Activated CD4-positive, CD25-positive, alpha-beta regulatory T cell treated with anti-CD3 and anti-CD28 coated beads, Interleukin-2, amount 50 U/mL, for 16 hours (primary cell): Measurements from ENCODE around the gene MRPL17.

Source experiments
- DNase-seq: peaks from one replicate; pipeline ENCODE4 v3.0.0-alpha.2; 2020; ENCODE audit warnings: low read depth, low spot score

The MRPL17 gene

DNA sequence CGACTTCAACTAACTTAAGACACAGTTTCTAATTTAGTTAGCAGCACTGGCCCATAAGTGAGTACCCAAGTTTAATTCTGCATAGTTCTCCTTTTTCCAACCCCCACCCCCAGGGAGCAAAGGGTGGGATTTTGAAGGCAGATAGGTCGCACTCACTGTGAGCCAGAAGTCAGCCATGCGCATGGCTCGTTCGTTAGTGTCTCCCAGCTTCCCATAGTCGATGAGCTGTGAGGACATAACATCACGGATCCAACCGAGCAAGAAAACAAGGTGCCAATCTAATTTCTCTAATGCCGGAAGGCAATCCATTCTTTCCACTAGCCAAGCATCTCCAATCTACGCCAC is 577 bp downstream of the MRPL17 start:
- no peak for DNase-seq

DNA sequence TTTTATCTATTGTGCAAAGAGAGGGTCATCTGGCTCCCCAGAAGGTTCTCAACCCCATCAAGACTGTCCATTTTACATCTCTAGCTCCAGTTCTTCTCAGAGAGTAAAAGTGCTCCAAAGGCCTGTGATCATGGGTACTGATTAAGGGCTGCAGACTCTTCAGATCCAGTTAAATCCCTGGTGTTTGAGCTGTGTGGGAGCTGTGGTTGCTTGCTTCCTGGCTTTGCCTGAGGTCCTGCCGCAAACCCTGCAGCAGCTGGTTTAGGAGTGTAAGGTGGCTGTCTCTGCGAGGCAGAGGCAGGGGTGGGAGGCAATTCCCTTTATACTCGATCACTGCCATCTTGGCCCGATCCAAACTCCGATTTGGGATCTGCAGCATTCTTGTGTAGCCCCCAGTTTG is 1.2 kb downstream of the MRPL17 start:
- no peak for DNase-seq

DNA sequence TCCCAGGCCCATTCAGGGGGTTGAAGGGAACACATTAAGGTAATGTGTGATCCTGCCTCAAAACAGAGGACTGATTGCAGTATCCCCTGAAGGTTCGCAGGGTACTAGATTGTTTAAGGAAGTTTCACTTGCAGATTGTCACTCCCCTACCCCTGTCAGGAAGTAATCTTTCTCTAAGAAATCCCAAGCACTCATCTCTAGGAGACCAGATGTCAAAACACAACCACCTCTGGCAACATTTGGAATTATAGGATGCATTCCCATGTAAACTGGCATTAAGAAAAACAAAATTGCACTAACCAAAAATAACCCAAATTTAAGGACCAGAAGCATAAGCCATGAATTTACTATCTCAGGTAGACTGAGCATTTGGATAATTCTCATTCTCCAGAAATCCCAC is 1.6 kb downstream of the MRPL17 start:
- DNase-seq, result no peak

DNA sequence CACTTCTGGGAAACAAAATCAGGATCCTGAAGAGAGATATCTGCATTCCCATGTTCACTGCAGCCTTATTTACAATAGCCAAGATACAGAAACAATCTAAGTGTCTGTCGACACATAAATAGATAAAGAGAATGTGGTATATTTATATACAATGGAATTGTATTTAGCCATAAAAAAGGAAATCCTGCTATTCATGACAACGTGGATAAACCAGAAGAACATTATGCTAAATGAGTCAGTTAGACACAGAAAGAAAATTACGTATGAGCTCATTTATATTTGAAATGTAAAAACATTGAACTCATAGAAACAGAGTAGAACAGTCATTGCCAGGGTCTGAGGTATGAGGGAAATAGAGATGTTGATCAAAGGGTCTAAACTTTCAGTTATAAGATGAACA is 6.1 kb downstream of the MRPL17 start:
- DNase-seq, result no peak

DNA sequence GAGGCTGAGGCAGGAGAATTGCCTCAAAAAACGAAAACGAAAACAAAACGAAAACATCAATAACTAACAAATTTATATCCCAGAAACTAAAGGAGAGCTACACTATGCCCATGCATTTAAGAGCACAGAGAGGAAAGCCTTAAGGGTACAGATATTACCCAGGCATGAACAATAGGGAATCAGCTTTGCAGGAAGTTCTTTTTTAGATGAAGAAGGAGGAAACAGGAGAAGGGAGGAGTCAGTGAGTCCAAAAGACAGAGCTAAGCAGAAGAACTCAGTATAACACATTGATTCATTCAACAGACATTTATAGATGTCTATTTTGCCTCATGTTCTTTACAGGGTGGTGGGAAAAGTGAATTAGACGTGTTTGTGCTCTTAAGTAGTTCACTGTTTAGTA is 8.3 kb downstream of the MRPL17 start:
- no peak for DNase-seq

DNA sequence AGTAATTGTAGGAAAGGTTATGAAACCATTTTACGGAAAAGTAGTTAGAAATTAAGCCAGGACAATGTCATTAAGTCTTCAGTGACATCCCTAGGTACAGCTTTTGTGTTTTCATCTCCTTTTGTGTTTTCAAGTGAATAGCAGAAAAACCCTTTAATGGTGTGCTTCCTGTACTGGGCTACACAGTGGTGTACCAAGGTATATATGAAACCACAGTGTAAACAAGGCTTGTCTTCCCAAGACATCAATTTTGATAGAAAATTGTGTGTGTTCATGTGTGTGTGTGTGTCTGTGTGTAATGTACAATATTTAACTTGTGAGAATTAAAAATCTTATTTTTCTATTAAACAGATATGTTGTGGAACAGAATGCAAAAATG is 8.9 kb downstream of the MRPL17 start:
- no peak for DNase-seq

DNA sequence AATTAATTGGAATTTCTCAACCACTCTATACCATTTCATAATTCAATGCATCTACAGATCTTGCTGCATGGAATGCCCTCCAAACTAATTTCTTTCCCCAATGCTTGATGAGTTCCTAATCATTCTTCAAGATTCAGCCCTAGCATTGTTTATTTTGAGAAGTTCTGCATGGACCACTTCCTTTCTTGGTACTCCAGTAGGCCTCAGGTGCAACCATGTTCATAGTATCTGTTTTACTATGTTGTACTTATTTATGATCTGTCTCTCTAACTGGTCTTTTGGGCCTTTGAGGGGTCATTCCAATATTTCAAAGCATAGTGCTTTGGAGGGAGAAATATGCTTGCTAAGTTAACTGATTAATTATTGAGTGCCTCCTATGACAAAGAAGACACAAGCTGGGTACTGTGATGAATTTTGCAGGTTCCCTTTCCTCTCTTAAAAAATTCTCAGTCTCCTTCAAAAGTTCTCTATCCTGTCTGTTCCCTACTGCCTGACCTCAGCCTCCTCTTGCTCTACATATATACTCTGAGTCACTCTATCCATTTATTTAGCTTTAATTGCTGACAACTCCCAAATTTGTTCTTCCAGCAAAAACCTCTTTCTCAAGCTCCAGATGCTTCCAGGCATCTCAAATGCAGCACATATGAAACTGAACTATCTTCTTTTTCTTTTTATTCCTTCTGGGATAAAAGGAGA is 9.5 kb downstream of the MRPL17 start:
- no peak for DNase-seq

DNA sequence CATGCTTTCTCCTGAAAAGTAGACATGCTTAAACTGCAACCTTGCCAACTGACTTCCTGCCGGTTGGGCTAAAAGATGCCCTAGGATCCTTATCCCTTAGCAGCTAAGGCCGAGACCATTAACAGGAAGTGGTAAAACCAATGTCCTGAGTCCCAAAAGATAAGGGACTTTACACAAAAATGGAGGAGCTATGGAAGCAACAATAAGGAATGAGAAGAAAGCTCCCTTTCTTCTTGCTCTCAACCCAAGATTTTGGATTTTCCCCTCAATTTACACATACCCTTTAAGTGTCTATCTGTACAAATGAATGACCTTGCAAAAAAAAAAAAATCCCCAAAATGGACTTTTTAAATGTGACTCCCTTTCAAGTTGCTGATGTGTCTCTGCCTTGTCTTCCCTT is 11.1 kb downstream of the MRPL17 start:
- DNase-seq, result no peak

DNA sequence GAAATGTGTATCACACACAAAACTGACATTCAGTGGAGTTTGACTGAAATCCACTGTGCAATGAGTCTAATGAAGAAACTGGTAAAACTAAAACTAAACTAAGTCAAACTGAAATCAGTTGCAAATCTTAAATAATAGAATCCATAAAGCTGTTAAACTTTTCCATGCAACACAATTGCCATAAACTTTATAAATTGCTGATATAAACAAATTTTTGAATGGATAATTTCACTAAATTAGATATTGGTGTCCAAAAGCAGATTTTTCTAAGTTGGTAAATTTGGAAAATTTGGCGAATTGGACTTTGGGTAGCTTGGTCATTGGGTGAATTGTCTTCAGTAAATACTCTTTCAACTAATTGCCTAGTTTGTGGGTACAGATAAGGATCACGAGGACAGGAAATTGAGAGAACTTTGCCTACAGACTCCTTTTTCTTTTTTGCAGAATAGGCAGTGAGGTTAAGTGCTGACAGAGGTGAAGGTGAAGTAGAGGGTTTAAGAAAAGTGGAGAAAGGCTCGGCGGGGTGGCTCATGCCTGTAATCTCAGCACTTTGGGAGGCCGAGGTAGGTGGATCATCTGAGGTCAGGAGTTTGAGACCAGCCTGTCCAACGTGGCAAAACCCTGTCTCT is 12.8 kb downstream of the MRPL17 start:
- DNase-seq, result no peak

DNA sequence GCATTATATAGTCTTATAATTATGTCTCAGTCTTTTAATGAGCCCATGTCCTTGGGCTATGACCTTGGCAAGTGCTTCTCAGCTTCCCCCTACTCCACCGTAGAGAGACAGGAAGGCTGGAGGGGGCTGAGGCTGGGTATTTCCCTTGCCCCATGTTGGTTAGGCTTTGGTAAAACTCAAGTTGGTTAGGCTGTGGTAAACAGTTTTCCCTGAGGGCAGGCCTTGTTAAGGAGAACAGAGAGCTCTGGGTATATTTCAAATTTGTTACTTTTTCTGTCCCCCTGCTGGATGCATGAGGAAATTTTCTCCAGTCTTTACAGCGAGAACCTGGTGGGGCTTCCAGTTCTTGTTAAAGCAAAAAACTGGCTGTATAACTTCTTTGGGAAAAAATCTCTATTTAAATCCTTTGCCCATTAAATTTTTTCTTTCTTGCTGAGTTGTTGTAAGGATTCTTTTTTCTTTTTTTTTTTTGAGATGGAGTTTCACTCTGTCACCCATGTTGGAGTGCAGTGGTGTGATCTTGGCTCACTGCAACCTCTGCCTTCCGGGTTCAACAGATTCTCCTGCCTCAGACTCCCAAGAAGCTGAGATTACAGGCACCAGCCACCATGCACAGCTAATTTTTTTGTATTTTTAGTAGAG is 15.3 kb downstream of the MRPL17 start:
- DNase-seq, result no peak

DNA sequence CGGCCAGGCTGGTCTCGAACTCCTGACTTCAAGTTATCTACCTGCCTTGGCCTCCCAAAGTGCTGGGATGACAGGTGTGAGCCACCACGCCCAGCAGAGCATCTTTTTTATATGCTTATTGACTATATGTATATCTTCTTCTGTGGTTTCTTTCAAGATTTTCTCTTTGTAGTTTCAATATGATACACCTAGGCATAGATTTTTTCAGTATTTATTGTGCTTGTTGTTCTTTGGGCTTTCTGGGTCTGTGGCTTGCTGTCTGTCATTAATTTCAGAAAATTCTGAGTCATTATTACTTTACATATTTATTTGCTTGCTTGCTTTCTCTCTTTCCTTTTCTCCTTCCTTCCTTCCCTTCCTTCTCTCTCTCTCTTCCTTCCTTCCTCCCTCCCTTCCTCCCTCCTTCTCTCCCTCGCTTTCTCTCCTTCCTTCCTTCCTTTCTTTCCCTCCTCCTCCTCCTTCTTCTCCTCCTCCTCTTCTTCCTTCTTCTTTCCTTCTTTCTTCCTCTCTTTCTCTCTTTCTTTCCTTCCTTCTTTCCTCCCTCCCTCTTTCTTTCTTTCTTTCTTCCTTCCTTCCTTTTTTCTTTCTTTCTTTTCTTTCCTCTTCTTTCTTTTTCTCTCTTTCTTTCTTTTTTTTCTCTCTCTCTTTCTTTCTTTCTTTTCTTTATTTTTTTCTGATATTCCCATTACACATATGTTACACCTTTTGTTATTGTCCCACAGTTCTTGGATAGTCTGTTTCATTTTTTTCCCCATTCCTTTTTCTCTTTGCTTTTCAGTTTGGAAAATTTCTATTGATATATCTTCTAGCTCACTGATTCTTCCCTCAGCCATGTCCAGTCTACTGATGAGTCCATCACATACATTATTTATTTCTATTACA is 16.6 kb downstream of the MRPL17 start:
- DNase-seq, result no peak

DNA sequence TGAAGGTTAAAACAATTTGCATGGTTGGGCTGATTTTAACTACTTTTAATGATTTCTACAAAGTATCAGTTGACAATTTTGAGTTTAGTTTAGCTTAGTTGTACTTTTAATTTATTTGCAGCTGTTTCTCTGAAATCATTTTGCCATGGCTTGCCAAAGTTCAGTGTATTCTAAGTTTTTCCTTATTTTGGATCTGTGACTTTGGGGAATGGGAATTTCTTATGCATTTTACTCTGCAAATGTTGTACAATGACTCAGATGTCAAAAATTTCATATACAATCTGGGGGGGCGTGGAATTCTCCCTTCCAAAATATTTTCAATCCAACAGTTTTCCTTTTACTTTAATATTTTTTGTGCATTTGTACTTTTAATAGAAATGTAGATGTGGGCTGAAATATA is 18.6 kb downstream of the MRPL17 start:
- DNase-seq, result no peak

DNA sequence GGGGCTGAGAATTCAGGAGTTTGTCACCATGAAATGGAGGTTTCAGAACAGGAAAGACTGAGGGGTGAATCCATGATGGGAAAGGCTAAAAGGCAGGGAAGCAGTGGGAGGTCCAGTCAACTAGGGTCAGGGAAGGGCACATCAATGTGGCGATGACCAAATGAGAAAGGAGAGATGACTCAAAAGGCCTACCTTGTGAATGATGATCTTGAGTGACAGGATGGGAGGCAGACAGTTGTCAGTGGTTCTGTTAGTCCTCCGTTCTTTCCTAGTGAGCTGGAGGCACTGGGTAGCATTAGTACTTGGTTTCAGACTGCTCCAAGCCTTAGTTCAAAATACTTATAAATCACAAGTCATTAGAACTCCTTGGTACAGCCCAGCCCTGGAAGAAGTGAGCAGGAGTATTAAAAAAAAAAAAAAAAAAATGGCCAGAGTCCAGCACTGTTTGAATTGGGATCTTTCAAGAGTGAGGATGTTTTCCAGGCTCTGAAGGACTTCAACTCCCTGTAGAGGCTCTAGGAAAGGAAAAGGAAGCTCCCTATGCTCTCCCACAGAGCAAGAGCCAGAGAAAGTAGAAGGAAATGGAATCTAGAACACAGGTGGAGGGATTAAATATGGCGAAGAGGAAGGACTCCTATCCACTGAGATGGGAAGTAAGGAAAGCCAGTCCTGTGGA is 19.2 kb downstream of the MRPL17 start:
- no peak for DNase-seq

DNA sequence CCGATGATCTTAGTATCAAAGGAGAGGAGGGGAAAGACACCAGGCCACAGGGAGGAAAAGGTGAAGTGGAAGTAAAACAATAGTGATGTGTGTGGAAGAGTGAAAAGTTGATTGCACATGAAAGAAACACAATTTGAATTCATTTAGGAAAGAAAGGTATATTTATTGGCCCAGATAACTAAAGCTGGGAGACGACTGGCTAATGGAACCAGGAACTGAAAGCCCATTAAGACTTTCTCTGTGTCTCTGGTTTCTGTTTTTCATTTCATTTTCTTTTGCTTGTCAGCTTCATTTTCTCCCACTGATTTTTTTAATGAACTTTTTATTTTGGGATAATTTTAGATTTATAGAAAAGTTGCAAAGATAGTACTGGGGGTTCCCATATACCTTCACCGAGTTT is 22.4 kb downstream of the MRPL17 start:
- no peak for DNase-seq

DNA sequence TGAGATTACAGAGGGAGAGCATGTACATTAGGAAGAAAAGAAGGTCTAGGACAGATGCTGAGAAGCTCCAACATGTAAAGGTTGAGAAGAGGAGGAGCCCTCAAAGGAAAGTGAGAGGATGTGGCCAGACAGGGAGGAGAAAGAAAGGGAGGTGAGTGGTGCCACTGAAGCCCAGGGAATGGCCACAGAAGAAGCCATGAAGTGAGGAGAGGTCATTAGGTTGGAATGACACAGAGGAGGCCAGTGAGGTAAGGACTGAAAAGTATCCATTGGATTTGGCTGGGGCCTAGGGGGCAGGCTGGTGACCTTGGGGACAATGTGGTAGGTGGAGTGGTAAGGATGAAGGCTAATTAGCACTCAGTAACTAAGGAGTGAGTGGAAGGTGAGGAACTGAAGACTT is 24.5 kb downstream of the MRPL17 start:
- no peak for DNase-seq

DNA sequence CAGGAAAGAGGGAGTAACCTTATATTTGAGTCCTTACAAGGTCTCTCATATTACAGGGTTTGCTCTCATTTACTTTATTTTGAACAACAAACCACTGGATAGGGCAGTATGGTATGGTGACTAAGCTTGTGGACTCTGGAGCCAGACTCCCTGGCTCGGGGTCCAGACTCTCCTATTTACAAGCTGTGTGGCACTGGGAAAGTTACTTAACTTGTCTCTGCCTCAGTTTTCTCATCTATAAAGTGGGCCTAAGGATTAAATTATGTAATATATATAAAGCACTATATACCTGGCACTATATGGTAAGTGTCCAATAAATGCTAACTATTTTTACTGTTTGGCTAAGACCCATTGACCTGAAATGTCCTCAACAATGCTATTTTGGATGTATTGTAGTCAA is 25.8 kb downstream of the MRPL17 start:
- no peak for DNase-seq

DNA sequence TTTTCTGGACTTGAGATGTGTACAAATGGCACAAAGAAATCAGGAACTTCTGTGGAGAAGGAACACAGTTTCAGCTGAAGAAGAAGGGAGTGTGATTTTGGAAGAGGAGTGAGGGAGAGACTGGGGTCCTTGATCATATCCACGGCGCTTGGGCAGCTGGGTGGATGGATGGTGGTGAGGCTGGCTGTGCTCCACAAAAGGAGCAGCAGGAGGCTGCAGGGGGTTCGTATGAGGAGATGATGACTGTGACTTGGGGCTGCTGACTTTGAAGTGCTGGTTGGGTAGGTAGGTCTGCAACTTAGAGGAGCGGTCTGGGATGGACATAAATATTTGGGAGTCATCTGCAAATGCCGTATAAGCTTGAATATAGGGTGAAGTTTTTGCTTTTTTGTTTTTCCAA is 26.2 kb downstream of the MRPL17 start:
- DNase-seq, result no peak

DNA sequence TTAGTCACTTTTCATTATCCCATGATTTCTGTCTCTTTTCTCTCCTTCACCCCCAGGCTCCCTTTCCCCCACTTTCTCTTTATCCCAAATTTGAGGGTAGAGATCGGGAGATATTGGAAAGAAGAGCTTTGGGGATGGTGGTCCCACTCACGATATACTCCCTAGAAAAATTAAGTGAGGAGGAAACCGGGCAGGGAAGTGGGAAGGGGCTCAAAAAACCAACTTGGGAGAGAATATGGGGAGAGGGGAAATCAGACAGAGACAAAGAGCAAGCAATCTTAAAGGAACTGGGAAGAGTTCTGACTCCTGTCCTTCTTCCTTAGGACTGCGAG is 26.6 kb downstream of the MRPL17 start:
- DNase-seq, result no peak

DNA sequence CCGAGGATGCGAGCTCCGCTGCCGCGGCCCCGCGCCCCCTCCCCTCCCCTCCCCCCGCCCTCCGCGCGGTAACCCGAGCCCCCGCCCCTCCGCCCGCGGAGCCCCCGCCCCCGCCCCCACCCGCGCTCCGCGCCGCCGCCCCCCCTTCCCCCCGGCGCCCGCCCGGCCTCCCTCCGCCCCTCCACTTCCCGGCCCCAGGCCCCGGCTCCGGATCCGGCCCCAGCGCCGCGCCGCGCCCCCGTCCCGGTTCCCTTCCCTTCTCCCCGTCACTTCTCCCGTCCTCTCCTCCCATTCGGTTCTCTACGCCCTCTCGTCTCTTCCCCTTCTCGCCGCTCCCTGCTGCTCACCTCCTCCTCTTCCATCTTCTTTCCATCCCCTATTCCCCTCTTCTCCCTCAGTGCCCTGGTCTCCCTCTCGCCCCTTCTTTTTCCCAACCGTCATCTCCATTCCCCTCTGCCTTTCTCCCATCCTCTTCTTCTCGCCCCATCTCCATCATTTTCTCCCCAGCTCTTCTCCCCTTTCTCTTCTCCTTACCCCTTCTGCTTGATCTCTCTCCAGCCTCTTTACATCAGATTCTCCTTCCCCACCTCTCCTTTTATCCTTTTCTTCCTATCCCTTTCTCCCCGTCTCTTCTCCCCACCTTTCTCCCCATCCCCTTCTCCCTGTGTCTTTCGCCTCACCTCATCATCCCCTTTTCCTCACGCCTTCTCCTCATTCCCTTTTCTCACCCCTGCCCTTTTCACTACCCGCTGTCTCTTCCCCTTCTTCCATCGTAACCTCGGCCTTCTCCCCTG is 27.2 kb downstream of the MRPL17 start, which contains the start of gene DCHS1:
Gene DCHS1 (minus strand): TSS at position 20 of the 794 bp plus-strand sequence. CDS start 14,196 bp downstream, outside the sequence.
- no peak for DNase-seq

DNA sequence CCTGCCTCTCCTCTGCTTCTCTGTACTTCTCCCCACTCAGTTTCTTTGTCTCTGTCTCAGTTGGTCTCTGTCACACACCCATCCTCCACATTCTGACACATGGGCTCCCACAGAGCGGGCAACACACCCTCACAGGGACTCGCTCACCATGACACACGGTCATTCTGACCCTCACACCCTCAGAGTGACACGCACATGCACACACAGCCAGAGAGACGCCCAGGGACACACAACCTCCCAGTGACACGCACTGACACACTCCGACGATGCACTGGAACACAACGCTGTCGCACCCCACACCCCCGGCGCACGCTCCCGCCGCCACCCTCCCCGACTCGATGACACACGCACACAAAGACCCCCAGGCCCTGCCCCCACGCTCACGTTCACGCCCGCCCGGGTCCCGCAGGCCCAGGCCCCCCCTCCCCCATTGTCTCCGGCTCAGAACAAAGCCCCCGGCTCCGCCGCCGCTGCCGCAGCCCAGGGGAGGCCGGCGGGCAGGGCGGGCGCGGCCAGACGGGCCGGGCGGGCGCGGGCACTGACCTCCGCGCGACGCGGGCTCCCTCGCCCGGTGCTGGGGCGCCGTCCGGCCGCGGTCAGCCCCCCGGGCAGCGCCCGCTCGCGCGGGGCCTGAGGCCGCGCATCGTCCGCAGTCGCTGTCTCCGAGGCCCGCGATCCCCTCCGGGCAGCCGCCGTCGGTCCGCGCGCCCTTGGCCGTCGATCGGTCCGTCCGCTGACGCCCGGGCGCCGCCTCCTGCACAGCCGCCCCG is 27.9 kb downstream of the MRPL17 start:
- no peak for DNase-seq
